Activated T-helper 1 cell treated with anti-CD3 and anti-CD28 coated beads, Interleukin-12 subunit alpha, Interleukin-12 subunit beta, Interleukin-2, Interleukin-4 antibody, amounts not matched to agents 30 ng/mL and 10 ng/mL and 1 ng/mL, durations not matched to agents 14 hours and 24 hours and 36 hours (primary cell): ENCODE data around the gene KCNMA1. TPM values are rescaled to one million over a fixed set of nuclear protein-coding genes. Genes with fewer than 3 reads are reported as not detected.

Experiments used
- DNase-seq: peaks from one replicate; pipeline ENCODE4 v3.0.0; 2021; ENCODE audit warnings: low spot score
- H3K27ac Mint-ChIP-seq: one replicate; pipeline ENCODE4 v1.8.0; 2021; ENCODE audit warnings: mild to moderate bottlenecking, mixed read lengths
- H3K27me3 Mint-ChIP-seq: one replicate; pipeline ENCODE4 v1.8.0; 2022; ENCODE audit warnings: mild to moderate bottlenecking, moderate library complexity, mixed read lengths; ENCODE audit not compliant: insufficient read depth
- H3K36me3 Mint-ChIP-seq: one replicate; pipeline ENCODE4 v1.8.0; 2021; ENCODE audit warnings: low read depth, mixed read lengths
- H3K4me1 Mint-ChIP-seq: one replicate; pipeline ENCODE4 v1.8.0; 2021; ENCODE audit warnings: low read depth, mixed read lengths
- H3K4me3 Mint-ChIP-seq: one replicate; pipeline ENCODE4 v1.8.0; 2021; ENCODE audit warnings: mild to moderate bottlenecking, moderate library complexity, mixed read lengths
- H3K9me3 Mint-ChIP-seq: one replicate; pipeline ENCODE4 v1.8.0; 2021; ENCODE audit warnings: mixed read lengths
- intact Hi-C: fragments of 100-400 bp; cut with micrococcal nuclease; formaldehyde crosslinking; loops from one replicate; pipeline ENCODE4 v1.15.1; 2024
- total RNA-seq: library from RNA; stranded (reverse); gene quantifications from 2 replicates; pipeline ENCODE4 v1.2.3, GENCODE V29; 2022

The KCNMA1 gene
- total RNA-seq, 1 donor from 2014 or later, result not detected

DNA sequence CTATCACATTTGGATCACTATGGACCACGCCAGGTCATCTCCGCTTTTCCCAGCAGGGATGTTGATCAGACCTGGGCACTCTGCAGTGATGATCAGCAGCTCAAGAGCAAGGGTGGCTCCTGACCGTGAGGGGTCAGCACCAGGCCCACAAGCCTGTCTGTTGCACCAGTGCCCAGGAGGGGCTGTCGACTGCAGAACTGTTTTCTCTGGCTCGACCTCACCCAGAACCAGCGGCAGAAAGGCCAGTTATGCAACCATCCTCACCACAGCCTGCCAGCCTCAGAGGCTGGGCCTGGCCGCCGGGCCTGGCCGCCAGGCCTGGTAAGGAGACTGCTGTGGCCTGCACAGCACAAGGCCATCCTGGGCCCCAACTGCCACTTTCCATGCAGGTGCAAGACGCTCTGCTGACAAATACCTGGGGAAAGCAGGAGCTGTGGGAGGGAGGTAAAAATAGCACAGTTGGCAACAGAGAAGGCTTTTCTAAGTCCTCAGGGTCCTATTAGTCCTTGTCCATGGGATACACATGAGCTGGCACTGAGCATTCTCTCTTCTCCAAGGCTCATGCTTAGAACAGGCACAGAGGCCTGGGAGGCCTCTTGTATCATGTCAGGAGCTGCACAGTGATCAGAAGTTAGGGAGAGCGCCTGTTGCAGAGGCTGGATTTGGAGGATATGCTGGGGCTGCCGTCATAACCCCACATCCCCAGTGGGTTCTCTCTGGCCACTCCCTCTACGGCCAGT lies 17.5 kb downstream of the KCNMA1 start:
- Mint-ChIP-seq H3K27ac (no peak overlapping the region), H3K27me3 (peaks cover 3% of the 10 kb centered on the region)

GRCh38 chr10:77618117-77618516 lies 19.5 kb downstream of the KCNMA1 start:
- Mint-ChIP-seq H3K36me3 (no peaks in the 10 kb centered on the region), H3K9me3 (no peaks in the 10 kb centered on the region), H3K27ac (no peak overlapping the region), H3K4me1 (no peaks in the 10 kb centered on the region), H3K4me3 (no peak overlapping the region), H3K27me3 (peaks cover 3% of the 10 kb centered on the region)
- DNase-seq, result no peak
- intact Hi-C loops, result no loop called here

More for the DNA sequence above, 17.5 kb downstream of the KCNMA1 start:
- DNase-seq, result no peak
- Mint-ChIP-seq H3K4me3 (no peak overlapping the region), H3K4me1 (no peaks in the 10 kb centered on the region), H3K9me3 (no peaks in the 10 kb centered on the region), H3K36me3 (no peaks in the 10 kb centered on the region)
- intact Hi-C loops, result no loop called here

DNA sequence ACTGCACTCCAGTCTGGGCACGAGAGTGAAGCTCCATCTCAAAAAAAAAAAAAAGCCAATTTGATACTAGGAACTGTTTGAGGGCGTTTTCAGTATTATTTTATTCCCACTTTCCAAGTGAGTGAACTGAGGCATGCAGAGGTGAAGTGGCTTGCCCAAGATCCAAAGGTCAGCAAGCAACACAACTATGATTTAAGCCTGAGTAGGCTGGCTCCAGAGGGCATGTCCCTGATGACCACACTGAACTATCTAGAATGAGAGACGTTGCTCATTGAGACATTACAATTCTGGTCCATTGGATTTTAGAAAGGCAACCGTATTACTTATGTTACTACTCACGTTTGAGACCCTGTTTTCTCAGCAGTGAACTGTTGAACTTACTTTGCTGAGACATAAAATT lies 20.8 kb downstream of the KCNMA1 start:
- Mint-ChIP-seq H3K9me3 (no peaks in the 10 kb centered on the region), H3K4me1 (no peaks in the 10 kb centered on the region), H3K27ac (no peak overlapping the region), H3K27me3 (no peaks in the 10 kb centered on the region), H3K4me3 (no peak overlapping the region), H3K36me3 (no peaks in the 10 kb centered on the region)
- DNase-seq, result no peak
- intact Hi-C loops, result no loop called here

GRCh38 chr10:77614778-77615625 lies 22.6 kb downstream of the KCNMA1 start:
- intact Hi-C loops, result no loop called here
- Mint-ChIP-seq H3K27me3 (no peaks in the 10 kb centered on the region), H3K4me1 (no peaks in the 10 kb centered on the region), H3K27ac (no peak overlapping the region), H3K4me3 (no peak overlapping the region), H3K36me3 (no peaks in the 10 kb centered on the region), H3K9me3 (no peaks in the 10 kb centered on the region)
- no peak for DNase-seq

DNA sequence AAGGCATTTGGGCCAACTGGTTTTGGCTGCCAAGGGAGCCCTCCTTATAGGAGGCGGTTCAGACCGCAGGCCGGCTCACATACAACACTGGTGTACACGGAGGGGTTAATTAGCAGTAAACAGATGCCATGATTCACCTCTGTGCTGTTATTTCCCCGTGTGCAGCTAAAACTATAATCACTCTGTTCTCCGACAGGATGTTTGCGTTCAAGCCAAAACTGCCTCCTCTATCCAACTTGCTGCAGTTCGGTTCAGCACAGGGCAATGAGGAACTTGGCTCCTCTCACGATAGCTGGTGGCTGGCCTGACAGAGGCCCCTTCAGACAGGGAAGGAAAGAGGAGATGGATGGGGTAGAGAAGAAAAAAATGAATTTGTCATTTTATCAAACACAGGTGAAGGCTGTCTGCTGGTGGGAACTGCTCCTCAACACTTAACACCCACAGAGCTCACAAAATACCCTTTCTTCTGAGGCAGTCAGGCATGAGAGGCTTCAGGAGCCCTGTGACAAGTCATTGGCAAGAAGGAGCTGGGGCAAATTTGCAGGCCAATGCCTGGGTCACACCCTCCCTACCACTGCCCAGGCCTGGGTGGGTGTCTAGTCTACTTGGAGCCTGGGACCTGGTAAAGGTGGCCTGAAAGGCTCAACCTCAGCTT lies 24.0 kb downstream of the KCNMA1 start:
- H3K36me3 Mint-ChIP-seq, result no peaks in the 10 kb centered on the region
- no peaks in the 10 kb centered on the region for H3K9me3 Mint-ChIP-seq
- no peak overlapping the region for H3K4me3 Mint-ChIP-seq
- no peak overlapping the region for H3K27ac Mint-ChIP-seq
- H3K4me1 Mint-ChIP-seq, result no peaks in the 10 kb centered on the region
- intact Hi-C loops, result no loop called here
- no peaks in the 10 kb centered on the region for H3K27me3 Mint-ChIP-seq
- DNase-seq, result no peak

- Mint-ChIP-seq H3K9me3 (no peaks in the 10 kb centered on the region), H3K27me3 (no peaks in the 10 kb centered on the region), H3K4me3 (no peak overlapping the region), H3K36me3 (no peaks in the 10 kb centered on the region), H3K27ac (no peak overlapping the region), H3K4me1 (no peaks in the 10 kb centered on the region)
- intact Hi-C loops, result no loop called here
- no peak for DNase-seq
These were observed 25.9 kb downstream of the KCNMA1 start for GRCh38 chr10:77611670-77612069.

DNA sequence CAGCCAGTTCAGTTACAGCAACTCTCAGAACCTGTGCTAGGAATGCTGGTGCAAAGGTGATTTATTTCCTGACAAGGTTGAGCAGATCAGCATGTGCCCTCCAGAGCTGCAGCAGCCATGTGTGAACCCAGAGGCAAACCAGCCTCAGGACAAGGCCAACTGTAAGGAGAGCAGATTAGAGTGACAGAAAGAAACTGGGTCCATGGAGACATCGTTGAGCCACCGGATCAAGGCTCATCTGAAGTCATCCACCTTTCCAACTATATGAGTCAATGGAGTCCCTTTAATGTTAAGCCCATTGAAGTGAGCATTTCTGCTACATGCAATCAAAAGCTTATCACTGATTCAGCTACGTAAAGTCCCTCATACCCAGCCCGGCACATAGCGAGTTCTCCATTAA lies 26.4 kb downstream of the KCNMA1 start:
- intact Hi-C loops, result no loop called here
- no peak overlapping the region for H3K4me3 Mint-ChIP-seq
- H3K4me1 Mint-ChIP-seq, result no peaks in the 10 kb centered on the region
- H3K9me3 Mint-ChIP-seq, result no peaks in the 10 kb centered on the region
- no peaks in the 10 kb centered on the region for H3K36me3 Mint-ChIP-seq
- no peak overlapping the region for H3K27ac Mint-ChIP-seq
- no peaks in the 10 kb centered on the region for H3K27me3 Mint-ChIP-seq
- DNase-seq, result no peak

DNA sequence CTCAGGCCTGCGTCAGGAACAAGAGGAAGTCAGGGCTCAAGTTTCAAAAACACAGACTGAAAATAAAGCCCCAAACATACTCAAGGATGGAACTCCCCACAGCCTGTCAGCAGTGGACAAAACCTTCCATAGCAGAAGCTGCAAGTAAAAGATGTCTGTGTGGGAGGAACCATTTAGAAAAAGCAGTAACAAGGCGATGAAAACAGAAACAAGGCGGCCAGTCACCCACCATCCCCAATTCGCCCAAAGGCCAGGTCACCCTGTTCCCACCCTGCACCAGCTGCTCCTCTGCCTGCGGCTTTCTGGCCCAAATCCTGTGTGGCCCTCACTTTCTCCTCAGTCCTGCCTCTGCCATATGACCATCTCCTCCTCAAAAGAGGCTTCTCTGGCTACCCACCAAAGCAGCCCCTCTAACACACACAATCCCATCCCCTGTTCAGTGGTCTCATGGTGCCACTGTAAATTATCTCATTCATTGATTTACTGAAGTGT lies 27.8 kb downstream of the KCNMA1 start:
- Mint-ChIP-seq H3K36me3 (no peaks in the 10 kb centered on the region), H3K27me3 (no peaks in the 10 kb centered on the region), H3K27ac (no peak overlapping the region), H3K4me1 (no peaks in the 10 kb centered on the region), H3K4me3 (no peak overlapping the region), H3K9me3 (no peaks in the 10 kb centered on the region)
- no peak for DNase-seq
- intact Hi-C loops, result no loop called here

- no peaks in the 10 kb centered on the region for H3K36me3 Mint-ChIP-seq
- H3K9me3 Mint-ChIP-seq, result no peaks in the 10 kb centered on the region
- peaks cover 9% of the 10 kb centered on the region for H3K4me1 Mint-ChIP-seq
- no peaks in the 10 kb centered on the region for H3K27me3 Mint-ChIP-seq
- DNase-seq, result no peak
- intact Hi-C loops, result no loop called here
- no peak overlapping the region for H3K27ac Mint-ChIP-seq
- H3K4me3 Mint-ChIP-seq, result no peak overlapping the region
These were observed 29.3 kb downstream of the KCNMA1 start for GRCh38 chr10:77608281-77608680.

DNA sequence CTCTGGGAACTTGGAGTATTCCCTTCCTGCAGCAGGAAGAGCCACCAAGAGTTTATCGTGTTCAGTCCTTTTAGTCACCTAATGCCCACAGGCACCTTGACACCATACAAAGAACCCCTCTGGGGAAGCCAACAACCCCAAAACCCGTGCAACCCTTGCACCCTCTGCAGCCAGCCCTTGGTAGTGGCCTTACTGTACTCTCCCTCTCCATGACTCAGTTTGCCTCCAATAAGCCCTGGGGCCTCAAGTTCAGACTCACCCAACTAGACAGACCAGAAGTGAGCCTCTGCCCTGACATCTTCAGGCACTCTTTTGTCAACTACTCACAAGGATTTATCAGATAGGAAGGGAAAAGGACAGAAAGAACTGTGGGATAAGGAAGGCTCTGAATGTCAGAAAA lies 30.9 kb downstream of the KCNMA1 start:
- H3K36me3 Mint-ChIP-seq, result no peaks in the 10 kb centered on the region
- H3K4me3 Mint-ChIP-seq, result no peak overlapping the region
- H3K27ac Mint-ChIP-seq, result no peak overlapping the region
- intact Hi-C loops, result no loop called here
- DNase-seq, result no peak
- H3K4me1 Mint-ChIP-seq, result peaks cover 9% of the 10 kb centered on the region
- no peaks in the 10 kb centered on the region for H3K9me3 Mint-ChIP-seq
- no peaks in the 10 kb centered on the region for H3K27me3 Mint-ChIP-seq

- H3K9me3 Mint-ChIP-seq, result no peaks in the 10 kb centered on the region
- intact Hi-C loops, result no loop called here
- no peaks in the 10 kb centered on the region for H3K36me3 Mint-ChIP-seq
- peaks cover 9% of the 10 kb centered on the region for H3K4me1 Mint-ChIP-seq
- H3K27ac Mint-ChIP-seq, result no peak overlapping the region
- DNase-seq, result no peak
- H3K4me3 Mint-ChIP-seq, result no peak overlapping the region
- no peaks in the 10 kb centered on the region for H3K27me3 Mint-ChIP-seq
These were observed 32.1 kb downstream of the KCNMA1 start for GRCh38 chr10:77605466-77605865.

- DNase-seq, result no peak
- intact Hi-C loops, result no loop called here
- peaks cover 9% of the 10 kb centered on the region for H3K4me1 Mint-ChIP-seq
- no peaks in the 10 kb centered on the region for H3K36me3 Mint-ChIP-seq
- no peaks in the 10 kb centered on the region for H3K9me3 Mint-ChIP-seq
- H3K27me3 Mint-ChIP-seq, result no peaks in the 10 kb centered on the region
- no peak overlapping the region for H3K27ac Mint-ChIP-seq
- H3K4me3 Mint-ChIP-seq, result no peak overlapping the region
These were observed 32.7 kb downstream of the KCNMA1 start for GRCh38 chr10:77604941-77605351.

DNA sequence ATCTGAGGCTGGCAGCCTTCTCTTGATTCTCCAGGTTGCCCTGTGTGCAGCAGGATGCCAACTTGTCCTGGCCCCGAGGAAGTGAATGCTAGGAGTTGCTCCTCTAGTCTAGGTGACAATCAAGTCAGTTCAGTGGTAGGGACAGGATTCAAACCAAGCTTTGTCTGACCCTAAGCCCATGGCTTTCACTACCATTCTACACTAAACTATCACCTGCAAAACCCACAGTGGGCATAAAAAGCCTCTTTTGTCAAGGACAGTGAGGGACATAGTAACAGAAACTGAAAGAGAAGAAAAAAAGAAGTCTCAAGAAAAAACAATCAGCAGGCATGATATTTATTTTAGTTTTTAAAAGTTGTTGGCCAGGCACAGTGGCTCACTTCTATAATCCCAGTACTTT lies 33.5 kb downstream of the KCNMA1 start:
- Mint-ChIP-seq H3K27me3 (no peaks in the 10 kb centered on the region), H3K4me3 (no peak overlapping the region), H3K4me1 (peaks cover 9% of the 10 kb centered on the region), H3K27ac (no peak overlapping the region), H3K9me3 (no peaks in the 10 kb centered on the region), H3K36me3 (no peaks in the 10 kb centered on the region)
- no peak for DNase-seq
- intact Hi-C loops, result no loop called here
